Endothelial cell of hepatic sinusoid (primary cell): Measurements from ENCODE around the gene PDE4D.

ENCODE experiments used
- in situ Hi-C: cut with HindIII; loops from 2 replicates; pipeline ENCODE4 v1.10.0; 2017; ENCODE audit warnings: low sequenced_read_pairs

The PDE4D gene

DNA sequence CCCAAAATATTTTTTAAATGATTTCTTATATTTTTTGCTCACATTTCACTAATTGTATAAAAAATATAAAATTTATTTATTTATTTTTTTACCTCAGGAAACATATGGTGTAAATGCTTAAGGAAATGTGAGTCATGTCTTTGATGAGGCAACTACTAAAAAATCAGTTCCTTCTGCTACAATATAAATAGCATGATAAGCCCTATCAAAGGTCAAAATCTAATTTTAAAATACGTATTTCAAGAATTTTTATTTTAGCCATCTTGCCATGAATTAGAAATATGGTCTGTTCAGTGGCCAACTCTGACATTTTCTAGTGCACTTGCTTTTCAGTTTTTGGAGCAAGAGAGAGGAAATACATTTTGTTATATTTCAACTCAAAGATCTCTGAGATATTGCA, 50.5 kb downstream of the PDE4D start:
- in situ Hi-C loops = loop anchor here (5.0 kb wide), 1 partner anchor 34 kb away; no protein-coding TSS in a partner anchor

DNA sequence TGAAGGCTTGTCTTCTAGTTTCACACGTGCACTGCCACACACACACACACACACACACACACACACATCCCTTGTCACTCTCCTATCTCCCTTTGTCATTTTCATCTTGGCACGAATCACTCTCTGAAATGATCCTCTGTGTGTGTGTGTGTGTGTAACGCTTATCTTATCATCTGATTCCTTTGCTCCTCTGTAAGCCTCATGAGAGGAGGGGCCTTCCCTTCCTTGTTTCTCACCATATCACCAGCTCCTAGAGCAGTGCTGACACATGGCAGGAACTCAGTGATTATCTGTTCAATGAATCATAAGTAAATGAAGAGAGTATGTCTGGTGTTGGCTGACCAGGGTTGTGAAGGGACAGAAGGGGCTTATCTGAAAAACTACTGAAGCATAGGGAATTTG, 53.3 kb downstream of the PDE4D start:
- in situ Hi-C loops = loop anchor here (5.0 kb wide), 1 partner anchor 37 kb away; no protein-coding TSS in a partner anchor

DNA sequence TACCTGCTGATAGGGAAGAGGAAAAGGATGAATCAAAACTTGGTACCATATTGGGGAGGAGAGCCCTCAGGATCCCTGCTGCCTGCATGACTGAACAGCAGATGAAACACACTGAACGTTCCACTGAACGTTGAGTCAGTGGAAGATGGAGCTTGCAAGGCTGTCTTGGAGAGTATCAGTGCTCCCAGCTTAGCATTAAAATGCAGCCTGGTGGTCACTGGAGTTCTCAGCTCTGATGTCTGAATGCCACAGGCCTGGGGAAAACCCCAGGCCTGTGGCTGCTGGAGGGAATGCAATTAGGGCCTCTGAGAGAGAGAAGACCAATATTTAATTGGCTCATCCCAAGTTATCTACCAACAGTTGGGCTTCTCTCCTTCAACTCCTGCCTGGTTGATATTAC, 54.5 kb downstream of the PDE4D start:
- in situ Hi-C loops = no loop called here

DNA sequence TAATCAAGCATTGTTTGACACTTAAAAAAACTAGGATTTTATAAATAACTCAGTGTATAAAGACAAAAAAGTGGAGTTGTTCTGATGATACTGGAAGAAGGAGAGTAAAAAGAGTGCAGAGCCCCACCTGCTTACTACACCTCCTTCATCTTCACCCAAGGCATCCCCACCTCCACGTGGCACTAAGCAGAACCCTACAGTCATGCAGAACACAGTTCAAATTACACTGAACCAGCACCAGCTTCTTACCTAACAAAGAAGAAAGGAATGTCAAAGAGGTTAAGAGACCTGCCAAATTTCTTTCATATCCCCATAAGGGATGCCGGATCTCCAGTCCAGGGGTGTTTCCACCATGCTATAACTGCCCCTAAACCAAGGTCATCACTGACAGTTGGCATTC, 55.5 kb downstream of the PDE4D start:
- in situ Hi-C loops = no loop called here

DNA sequence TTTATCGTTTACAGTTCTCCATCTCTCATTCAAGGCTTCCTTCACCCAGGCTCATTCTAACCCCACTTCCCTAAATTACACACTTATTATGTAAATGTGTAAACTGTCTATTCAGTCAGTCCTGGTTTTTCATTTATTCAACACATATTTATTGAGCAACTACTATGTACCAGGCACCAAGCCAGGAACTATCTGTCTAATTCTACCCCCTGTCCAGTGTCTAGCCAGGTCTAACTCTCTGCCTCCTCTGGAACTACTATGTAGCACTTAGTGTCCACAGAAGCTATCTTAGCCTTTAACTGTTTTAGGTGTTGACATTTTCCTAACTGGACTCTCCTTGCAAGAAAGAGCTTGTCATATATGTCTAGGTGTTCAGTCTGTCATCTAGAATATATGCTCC, 56.5 kb downstream of the PDE4D start:
- in situ Hi-C loops = no loop called here

DNA sequence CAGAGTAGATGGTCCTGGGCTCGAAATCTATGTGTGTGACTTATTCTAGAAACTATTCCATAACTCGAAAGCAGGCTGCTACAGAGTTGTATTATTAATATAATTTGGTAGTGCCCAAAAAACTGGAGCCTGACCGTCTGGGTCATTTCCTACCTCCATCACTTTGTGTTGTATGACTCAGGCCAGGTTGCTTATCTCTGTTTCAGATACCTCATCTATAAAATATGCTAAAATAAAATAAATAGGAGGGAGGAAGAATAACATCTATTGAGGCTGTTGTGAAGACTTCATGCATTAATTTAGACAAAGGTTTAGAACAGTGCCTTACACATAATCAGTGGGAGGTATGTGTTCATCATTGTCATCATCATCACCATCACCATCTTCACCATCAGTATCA, 57.7 kb downstream of the PDE4D start:
- in situ Hi-C loops = no loop called here

DNA sequence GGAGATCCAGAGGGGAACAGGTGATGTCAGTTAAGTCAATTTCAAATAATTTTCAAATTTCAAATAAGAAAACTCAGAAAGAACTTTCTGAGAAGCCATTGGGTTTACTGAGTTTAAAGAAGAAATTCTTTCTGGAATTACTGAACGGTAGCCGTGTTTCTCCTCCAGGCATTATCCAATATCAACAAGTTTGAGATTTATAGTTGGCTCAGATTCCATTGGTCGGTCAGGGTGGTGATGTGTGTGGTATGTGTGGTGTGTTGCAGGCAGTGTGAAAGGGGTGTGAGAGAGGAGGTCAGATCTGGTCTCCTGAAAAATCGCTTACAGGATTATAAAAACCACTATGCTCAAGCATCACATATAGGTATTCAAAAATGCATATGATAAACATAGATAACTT, 60.1 kb downstream of the PDE4D start:
- in situ Hi-C loops = no loop called here

DNA sequence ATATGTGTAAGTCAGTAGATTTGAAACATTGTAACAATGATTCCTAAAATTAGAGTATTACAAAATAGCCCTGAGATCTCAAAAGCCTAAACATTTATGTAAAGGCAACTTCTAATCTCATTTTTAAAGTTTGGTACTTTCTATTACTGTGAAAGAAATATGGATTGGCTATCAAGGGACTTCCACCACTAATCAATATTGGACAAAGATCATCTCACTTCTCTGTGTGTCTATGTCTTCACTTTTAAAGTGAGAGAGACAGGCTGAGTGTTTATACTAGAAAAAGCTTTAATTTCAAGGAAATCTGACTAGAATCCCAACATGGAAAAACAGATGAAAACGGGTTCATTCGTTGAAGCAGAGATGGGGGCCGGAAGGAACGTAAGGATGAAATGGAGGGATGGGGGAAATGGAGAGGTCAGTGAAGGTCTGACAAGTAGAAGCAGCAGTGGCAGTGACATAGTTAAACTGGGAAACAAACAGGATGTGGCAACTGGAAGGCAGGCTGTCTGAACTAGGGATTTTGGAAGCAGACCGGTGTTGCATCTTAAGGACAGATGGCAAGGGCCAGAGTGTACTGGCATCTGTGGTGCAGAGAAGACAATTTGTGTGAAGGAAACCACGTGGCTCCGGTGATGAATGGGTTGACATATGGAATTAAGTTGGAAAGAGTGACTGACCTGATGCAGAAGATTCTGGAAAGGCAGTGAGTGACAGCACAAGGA, 60.8 kb downstream of the PDE4D start:
- in situ Hi-C loops = no loop called here

DNA sequence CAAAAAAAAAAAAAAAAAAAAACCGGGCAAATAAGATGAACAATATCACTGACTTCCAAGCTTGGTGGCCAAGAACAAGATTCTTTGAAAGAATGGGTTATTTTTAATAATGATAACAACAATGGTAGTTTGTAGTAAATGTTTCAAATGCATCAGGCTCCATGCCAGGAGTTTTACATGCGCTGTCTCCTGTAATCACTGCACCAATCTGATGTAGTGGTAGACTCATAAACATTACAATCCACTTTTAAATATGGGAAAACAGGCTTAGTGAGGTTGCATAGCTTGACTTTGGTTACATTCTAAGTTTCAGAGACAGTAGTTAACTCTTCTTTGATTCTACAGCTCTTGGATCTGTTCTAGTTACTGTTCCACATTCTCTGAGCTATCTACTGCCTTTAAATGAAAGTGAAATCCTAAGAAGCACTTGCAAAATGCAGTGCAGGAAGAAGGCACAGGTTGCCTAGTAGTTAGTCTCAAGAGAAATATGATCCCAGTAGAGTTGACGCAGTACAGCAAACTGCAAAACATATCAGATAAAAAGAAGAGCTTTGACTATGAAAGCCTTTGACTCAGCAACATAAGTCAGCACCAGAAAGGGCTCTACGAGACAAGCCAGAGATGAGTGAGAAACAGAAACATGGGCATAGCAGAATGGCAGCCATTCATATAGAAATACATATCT, 62.1 kb downstream of the PDE4D start:
- in situ Hi-C loops = no loop called here

DNA sequence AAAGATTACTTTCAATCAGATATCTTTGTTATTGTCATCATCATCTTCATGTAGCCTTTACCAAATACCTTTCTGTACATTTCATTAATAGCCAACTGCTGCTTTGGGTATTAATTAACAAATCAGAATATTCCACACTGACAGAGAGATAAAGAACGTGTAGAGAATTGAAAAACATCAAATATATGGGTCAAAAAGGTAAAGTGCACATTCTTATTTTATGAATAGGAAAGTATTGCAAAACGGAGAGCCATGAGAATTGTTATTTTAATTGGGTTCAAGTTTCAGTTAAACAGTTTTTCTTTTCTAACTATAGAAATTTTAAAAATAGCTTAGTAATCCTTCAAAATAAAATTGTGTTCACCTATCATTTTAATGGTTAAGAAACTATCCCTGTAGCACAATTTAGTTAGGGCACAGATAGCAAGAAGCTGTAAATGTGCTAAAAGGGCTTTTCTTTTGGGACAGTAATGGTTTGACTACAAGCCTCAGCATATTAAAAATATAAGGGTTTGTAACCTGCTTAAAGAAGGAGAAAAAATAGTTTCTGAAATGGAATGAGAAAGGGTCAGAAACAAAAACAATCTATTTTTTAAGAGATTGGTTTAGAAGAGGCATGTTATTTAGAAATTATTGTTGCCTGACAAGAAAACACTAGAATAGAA, 62.9 kb downstream of the PDE4D start:
- in situ Hi-C loops = no loop called here

DNA sequence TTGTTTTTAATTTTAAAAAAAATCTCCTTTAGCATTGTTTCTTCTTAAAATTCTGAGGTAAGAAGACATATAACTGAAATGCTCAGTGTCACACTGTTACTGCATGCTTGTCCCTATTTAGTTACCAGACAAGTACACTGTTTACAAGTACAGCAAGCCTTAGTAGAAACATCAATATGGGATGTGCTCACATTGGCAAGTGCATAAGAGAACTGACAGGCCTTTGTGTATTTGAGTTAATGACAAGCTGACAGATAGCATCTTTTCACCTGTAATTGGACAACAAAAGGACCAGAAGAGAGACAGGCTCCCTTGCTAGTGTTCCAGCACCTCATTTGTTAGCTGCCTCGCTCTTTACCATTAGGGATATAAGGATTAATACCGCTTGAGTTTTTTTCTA, 63.6 kb downstream of the PDE4D start:
- in situ Hi-C loops = no loop called here

DNA sequence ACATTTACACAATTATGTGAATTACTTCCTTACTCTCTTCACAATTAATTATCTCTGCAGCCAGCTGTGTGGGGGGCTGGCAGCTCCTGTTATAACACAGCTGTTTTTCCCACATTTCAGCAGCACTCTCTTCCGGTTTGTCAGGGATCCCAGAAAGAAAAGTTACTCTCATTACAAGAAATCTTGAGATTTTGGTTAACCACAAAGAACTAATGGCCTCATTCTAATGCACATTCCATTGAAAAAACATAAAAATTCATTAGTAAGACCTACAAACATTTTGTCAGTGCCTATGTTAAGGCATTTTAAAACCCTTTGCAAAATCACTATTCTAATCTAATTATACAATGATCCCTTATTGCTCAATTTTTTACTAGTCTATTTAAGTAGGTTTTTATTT, 64.1 kb downstream of the PDE4D start:
- in situ Hi-C loops = no loop called here

DNA sequence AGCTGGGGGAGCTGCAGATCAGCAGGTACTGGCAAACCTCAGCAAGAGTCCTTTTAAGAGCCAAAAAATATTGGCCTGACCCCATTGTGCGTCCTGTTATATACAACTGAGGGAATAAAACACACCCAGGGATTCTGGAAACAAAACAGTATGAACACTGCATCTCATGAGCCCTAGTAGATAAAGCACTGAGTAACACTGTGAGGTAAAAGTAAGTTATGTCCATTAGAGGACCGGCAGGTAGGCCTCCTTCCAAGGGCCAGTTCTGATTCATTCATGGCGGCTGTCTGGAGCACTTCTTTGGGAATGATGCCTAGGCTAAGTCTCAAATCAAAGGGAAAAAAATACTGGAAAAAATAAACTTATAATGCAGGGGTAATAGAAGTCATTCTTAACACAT, 64.9 kb downstream of the PDE4D start:
- in situ Hi-C loops = no loop called here

DNA sequence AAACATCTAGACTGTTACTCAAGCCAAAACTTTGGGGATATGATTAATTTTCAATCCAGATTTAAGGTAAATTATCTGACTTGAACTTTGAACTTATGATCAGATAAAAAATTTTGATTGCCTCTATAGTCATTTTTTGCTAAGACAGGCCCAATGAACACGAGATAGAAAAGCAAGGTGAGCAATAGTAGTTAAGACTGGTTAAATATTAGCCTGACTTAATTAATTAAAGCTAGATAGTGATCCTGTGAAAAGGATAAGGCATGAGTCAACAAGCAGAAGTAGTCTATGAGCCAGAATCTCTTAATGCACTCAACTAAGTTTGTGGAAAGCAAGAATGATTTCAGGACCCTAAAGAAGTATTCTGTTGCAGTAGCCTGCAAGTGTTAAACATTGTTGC, 66.5 kb downstream of the PDE4D start:
- in situ Hi-C loops = no loop called here

DNA sequence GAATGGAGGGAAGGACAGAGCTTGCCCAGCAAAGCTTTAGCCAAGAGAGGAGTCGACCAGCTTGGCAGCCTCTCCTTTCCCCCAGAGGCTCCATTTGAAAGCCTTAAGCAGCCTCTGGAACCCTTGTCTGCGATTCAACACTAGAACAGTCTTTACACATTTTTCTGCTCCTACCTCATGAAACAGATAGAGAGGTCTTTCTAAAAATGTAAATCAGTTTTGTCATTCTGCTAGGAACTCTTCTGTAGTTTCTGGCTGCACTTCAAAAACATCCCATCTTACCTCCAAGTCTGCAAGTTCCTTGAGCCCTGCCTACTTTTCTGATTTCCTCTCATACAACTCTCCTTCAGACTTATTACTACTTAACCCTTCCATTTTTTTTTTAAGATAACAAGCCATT, 70.1 kb downstream of the PDE4D start:
- in situ Hi-C loops = loop anchor here (25.0 kb wide), 1 partner anchor 464 kb away; no protein-coding TSS in a partner anchor

DNA sequence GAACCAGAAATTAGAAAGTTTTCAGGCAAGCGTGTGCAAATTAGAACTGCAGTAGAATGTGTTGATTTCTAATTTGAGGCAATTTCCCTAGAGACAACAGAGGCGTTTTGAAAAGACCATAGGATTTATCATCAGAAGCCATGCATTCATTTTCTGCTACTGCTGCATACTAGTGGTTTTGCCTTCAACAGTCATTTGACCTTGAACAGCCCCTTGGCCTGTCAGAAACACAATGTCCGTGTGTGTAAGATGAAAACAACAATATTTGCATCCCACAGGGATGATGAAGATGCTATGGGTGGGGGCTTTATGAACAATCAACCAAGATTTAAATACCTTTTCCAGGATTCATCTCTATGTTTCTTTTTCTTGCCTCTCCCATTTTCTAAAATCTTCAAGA, 73.7 kb downstream of the PDE4D start:
- in situ Hi-C loops = loop anchor here (25.0 kb wide), 1 partner anchor 467 kb away; no protein-coding TSS in a partner anchor

DNA sequence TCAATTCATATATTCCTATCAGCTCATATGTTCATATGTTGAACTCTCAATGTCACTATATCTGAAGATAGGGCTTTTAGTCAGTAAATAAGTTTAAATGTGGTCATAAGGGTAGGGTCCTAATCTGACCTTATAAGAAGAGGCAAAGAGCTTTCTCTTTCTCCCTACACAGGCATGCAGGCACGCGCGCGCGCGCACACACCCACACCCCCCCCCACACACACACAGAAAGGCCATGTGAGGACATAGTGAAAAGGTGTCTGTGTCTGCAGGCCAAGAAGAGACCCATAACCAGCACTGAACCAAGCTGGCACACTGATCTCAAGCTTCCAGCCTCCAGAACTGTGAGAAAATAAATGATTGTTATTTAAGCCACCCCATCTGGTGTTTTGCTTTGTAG, 76.0 kb downstream of the PDE4D start:
- in situ Hi-C loops = loop anchor here (25.0 kb wide), 1 partner anchor 470 kb away; no protein-coding TSS in a partner anchor

DNA sequence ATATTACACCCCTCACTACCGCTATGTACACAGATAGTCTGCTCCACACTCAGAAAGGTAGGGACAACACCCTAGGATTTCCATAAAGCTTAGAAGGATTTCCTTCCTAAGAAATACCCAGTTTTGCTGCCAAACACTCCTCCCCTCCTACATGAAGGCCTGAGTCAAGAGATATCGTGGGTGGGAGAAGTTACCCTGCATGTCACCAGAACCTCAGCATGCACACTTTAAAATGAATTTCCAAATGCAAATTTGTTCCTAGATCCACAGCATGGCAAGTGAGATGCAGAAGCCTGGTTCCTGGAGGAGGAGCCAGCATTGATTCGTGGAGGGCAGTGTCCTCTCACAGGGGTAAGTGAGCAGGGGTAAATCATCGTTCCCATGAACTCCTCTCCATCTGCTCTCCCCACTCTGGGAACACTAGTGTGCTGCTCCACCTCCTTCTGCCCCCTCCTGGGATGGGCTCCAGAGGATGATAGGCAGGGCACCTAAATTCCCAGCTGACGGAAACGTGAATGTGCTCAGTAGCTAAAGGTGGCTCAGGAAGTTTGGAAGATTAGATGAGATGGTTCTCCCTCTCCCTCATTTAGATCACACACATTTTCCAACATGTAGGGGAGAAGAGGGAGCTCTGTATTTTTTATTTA, 76.7 kb downstream of the PDE4D start:
- in situ Hi-C loops = loop anchor here (25.0 kb wide), 1 partner anchor 471 kb away; no protein-coding TSS in a partner anchor

DNA sequence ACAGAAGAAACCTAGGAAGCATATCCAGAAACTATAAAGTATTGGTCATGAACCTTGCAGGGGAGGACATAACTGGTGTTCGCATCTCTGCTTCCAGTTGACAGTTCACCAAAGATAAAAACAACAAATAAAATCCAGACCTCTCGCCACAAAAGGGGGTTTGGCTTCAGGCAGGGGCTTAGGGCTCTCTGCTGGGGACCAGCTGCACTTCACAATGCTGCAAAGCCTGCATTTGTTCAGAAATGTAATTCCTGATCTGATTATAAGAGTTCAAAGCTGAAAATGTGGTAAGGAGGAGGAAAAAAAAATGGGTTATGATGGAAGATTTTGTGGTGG, 79.0 kb downstream of the PDE4D start:
- in situ Hi-C loops = loop anchor here (5.0 to 25.0 kb wide), 2 partner anchors 103 to 473 kb away; no protein-coding TSS in a partner anchor

DNA sequence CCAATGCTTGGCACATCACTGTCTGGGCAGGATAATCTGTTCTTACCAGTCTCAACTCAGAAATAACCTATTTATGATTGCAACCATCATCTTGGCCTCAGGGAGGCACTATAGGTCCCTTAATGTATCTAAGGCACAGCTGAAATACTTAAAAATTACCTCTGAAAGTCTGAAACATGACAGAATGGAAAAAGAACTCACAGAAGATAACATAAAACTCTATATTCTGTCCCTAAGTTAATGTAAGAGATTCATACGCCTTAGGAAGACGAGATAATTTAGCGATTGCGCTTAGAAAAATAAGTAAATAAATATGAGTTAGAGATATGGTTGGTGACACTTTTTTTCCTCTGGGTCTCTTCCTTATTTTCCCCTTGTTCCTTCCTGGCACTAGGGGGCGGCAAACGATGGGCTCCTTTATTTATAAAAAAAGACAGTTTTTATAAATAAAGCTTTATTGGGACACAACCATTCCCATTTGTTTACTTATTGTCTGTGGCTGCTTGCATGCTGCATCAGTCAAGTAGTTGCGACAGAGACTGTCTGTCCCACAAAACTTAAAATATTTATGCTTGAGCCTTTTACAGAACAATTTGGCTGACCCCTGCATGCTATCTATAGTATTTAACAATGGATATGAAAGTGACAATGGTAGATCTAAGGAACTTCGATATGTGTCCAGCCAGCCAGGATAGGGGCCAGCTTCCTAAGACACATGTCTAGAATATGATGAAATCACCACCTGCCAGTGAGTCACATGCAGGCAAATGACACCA, 79.6 kb downstream of the PDE4D start:
- in situ Hi-C loops = loop anchor here (5.0 to 25.0 kb wide), 2 partner anchors 103 to 473 kb away; no protein-coding TSS in a partner anchor
